Measurements from ENCODE around the gene KNDC1.

KNDC1 gene

DNA sequence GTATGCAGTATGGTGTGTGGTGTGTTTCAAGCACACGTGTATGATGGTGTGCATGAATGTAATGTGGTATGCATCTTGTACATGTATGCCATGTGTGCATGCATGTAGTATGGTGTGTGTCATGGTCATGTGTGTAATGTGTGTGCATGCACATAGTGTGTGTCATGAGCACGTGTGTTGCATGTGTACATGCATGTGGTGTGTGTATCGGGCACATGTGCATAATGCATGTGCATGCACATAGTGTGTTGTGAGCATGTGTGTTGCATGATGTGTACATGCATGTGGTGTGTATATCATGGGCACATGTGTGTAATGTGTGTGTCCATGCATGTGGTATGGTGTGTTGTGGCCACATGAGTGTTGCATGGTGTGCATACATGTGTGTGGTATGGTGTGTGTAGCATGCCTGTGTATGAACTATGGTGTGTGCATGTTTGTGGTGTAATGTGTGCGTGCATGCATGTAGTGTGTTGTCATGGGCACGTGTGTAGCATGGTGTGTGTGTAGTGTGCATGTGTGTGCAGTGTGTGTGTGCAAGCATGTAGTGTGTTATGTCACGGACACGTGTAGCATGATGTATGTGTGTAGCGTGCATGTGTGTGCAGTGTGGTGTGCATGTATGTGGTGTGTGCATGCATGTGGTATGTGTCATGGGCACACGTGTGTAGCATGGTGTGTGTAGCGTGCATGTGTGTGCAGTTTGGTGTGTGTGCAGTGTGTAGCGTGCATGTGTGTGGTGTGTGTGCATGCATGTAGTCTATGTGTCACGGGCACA, 17.6 kb downstream of the KNDC1 start:
- no peak for DNase-seq (ENCODE audit: low read depth)

DNA sequence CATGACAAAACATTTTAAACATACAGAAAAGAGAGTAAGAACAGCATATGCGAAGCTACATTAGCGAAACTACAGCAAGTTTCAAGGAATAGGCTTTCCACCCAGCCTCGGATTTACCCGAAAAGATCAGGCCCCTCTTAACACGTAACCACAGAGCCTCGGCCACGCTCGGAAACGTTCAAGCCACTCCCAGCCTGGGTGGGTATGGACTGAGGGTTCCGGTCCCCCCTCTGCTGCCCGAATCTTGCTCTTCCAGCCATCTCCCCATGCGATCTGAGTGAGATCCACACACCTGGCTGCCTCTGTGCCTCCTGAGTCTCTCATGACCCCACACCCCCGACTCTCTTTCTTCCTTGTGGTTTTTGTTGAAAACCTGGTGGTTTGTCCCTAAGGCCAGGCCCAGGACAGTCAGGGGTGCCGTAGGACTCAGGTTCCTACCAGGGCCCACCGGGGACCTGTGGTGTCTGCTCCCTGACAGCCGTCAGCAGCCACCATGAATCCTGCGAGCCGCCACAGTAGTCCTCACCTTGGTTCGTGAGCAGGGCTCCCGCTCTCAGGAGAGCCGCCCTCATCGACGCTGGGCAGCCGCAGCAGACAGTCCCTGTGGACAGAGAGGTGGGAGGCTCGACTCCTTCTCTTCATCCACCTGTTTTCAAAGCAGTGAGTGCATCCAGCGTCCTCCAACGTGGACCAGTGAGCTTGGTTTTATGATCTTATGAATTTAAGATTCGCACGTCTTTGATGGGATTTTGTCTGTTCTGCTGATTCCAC, 18.5 kb downstream of the KNDC1 start:
- no peak for DNase-seq (ENCODE audit: low read depth)

DNA sequence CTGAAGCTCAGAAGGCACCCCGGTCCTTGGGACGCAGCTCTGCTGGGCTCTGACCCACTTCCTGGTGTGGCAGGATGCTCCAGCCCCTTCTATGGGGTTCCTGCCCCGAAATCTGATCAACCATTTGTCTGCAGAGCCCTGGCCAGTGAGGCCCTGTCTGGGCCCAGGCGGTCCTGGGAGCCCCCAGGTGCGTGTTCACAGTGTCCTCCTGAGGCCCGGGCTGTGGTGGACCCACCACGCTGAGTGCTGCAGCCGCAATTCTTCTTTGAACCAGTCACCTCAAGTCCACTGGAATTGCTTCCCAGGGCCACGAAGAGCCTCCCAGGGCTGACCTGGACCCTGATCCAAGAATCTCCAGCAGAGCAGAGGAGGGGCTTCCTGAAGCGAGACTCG, 19.1 kb downstream of the KNDC1 start:
- DNase-seq (ENCODE audit: low read depth): no peak

DNA sequence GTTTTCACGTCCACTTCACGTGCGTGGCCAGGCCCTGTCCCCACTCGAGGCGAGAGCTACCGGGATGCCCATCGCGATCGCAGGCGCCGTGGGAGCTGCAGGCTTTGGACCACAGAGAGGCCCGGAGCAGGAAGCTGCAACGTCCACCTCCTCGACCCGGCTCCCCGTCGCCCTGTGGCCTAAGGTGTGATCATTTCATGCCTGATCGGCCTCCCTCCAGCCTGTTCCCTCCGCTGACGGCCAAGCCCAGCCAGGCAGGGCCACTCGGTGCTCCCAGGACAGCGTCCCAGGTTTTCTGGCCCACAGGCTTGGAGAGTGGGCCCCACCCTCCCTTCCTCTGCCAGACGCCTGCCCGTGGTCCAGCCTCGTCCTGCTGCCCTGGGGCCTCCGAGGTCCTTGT, 19.6 kb downstream of the KNDC1 start:
- no peak for DNase-seq (ENCODE audit: low read depth)

DNA sequence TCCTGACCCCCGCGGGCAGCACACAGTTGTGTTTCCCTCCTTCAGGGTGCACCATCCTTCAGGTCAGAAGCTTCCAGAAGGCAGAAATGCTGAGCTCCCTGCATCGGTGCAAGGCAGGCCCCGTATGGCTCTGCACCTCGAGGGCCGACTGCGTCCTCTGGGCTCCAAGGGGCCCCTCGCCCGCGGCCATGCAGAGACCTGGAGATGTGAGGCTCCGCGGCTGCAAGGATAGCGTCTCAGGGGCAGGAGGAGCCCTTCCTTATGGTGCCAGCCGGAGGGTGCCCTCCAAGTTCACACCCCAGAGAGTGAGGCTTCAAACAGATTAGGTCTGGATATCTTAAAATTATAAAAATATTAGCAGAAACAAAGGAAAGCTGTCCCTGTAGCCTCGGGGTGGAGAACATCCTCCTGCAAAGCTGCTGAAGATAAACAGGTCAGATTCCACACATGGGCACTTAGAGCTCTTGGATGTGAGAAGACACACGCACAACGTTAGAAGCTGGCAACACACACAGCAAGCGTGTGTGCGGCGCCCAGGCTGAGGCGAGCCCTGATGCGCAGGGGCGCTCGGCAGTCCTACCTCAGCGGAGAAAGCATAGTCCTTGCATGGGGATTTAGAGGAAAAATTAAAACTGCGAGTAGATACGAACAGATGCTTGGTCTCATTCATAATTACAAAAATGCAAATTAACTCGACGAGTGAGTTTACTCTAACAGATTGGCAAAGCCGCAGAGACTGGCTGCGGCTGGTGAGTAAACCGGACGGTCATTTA, 20.4 kb downstream of the KNDC1 start:
- DNase-seq (ENCODE audit: low read depth): no peak

DNA sequence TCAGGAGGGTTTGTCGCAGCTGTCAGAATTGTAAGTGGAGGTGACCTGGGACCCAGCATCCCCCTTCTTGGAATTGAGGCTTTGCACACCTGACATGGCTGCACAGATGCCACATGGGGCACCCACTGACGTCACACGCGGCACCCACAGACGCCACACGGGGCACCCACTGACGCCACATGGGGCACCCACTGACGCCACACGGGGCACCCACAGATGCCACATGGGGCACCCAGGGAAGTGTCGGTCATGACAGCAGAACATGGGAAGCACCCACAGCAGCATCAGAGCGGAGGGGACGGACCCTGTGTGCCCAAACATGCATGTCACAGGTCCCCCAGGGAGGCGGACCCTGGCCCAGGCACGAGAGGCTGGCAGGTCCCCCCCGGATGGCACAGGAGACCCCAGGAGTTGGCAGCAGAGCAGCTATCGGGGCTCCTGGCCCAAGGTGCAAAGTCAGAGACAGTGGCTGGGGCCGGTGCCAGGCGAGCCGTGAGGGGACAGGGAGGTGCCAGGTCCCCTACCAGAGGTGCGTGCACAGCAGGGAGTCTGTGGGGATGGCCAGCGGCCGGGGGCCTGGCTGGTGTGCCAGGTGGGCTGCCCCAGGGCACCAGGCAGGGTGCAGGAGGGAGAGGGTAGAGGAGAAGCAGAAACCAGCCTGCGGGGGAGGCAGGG, 21.1 kb downstream of the KNDC1 start:
- DNase-seq (ENCODE audit: low read depth): no peak

DNA sequence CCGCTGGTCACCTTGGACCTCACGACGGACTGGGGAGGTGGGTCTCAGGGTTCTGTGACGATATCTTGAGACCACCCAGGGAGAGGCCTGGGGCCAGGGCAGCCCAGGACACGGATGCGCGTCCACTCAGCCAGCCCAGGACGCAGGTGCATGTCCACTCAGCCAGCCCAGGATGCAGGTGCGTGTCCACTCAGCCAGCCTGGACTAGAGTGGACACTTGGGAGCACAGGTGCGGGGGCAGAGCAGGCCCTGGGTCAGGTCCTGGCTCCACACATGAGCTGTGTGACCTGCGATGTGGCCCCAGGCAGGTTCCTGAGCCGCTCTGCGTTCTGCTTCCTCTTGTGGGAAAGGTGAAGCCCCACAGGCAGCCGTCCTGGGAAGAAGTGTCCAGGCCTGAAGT, 22.2 kb downstream of the KNDC1 start:
- DNase-seq (ENCODE audit: low read depth): no peak

DNA sequence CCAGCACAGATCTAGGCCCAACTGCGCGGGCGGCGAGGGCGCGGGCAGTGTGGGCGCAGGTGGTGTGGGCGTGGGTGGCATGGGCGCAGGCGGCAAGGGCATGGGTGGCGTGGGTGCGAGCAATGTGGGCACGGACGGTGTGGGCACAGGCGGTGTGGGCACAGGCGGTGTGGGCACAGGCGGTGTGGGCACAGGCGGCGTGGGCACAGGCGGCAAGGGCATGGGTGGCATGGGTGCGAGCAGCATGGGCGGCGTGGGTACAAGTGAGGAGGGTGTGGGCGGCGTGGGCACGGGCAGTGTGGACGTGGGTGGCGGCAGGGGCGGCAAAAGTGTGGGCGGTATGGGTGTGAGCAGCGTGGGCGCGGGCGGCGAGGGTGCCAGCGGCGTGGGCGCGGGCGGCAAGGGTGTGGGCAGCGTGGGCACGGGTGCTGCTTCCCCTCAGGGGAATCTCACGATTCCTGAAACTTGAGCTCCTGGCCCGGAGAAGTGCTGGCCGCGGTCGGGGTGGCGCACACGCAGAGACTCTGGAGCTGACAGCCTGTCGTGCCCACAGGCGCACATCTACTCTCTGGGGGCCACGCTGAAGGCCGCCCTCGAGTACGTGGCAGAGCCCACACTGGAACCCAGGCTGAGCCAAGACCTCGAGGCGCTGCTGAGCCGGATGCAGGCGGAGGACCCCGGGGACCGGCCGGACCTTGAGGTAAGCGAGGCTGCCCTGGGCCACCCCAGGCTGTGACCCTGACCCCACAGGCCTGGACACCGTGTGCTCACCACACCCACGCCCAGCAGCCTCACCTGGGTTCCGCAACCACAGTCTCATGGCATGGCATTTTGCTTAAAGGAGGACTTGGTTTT, 23.0 kb downstream of the KNDC1 start:
- no peak for DNase-seq (ENCODE audit: low read depth)

DNA sequence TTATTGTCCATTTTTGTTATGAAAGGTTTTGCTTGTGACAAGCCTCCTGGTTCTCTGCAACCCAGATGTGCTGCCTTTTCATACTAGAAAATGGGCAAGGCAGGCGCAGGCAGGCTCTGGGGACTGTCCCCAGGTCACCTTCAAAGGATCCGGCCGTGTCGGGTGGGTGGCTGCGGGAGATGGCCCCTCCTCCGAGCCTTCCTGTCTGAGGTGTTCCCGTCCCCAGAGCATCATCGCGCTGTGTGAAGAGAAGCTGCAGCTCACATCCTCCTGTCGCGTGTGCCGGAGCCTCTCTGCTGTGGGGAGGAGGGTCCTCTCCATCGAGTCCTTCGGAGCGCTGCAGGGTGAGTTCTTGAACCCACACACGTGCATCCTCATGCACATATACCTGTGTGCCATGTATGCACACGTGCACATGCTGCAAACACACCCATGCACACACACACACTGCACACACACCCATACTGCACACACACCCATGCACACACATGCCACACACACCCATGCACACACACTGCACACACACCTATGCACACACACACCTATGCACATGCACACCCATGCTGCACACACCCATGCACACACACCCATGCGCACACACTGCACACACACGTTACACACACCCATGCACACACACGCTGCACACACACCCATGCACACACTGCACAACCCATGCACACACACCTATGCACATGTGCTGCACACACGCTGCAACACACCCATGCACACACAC, 23.8 kb downstream of the KNDC1 start:
- no peak for DNase-seq (ENCODE audit: low read depth)

DNA sequence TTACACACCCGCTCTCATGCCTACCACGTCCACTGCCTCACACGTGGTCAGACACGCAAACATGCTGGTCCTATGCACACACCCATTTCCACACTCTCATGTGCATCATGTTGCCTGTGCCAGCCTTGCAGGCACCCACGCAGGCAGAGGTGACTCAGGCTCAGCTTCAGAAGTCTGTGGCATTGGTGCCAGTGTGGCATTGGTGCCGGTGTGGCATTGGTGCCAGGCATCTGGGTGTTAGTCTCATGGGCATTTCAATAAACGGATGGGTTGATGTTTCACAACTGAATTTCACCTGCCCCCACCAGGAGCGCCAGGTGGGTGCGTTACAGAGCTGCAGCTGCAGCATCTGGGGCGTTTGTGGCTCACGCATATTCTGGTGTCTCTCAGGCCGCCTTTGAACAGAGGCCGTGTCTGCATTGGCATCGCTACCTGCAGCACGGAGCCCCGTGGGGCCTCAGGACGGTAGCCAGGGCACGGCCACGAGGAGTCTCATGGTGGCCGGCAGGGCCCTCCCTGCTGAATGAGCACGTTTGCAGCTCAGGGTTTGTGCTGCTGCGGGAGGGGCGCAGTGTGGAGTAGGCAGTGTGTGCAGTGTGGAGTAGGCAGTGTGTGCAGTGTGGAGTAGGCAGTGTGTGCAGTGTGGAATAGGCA, 24.7 kb downstream of the KNDC1 start:
- DNase-seq (ENCODE audit: low read depth): no peak

DNA sequence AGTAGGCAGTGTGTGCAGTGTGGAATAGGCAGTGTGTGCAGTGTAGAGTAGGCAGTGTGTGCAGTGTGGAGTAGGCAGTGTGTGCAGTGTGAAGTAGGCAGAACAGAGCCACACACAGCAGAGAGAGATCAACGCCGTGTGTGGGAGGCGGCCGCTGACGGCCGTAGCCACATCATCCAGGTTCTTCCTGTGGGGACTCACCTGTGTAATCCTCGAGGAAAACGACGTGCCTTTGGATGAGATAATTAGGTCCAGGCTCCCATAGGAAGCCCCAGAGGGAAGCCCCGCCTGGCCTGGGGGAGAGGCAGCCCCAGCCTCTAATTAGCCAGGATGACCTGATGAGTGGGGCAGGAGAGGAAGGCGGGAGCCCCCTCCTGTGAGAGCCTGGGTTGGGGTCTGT, 25.4 kb downstream of the KNDC1 start:
- DNase-seq (ENCODE audit: low read depth): no peak

DNA sequence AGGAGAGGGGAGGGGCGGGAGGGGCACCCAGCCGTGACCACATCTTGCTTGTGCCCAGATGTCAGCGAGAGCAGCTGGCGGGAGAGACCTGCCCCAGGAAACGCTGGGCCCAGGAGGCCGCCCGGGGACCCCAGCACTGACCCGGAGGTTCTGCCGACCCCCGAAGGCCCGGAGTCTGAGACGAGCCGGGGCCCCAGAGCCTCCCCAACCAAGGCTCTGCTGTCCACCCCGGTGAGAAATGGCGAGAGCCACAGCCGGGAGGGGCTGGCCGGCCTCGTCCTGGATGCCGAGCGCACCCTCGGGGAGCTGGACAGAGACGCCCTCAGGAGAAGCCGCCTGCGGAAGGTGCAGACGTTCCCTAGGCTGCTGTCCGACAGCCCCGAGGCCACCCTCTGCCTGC, 25.9 kb downstream of the KNDC1 start:
- no peak for DNase-seq (ENCODE audit: low read depth)

DNA sequence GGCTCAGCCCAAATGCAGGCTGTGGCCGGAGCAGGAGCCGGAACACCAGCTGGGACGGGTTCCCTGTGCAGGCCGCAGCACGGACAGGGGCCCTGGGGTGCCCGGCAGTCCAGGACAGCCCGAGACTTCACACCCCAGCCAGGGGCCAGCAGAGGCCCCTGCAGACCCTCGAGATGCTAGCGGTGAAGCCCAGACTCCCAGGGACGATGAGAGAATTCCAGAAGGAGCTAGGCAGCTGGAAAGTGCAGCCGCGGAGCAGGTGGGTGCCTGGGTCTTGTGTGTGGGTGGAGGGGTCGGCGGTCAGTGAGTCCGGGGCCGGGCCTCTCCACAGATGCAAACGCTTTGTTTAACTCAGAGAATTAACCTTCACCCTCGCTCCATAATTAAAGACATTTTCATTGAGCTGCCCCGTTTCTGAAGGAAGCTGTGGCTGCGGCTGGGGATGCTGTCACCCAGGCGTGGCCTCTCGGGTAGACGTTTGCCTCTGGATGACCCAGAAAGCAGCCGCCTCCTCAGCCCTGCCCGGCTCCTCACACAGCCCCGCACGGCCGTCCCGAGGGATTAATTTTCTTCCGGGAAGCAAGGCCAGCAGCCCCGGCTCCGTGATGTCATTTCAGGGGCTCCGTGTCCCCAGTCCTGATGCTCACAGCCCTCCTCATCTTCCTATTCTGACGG, 26.5 kb downstream of the KNDC1 start:
- DNase-seq (ENCODE audit: low read depth): no peak

DNA sequence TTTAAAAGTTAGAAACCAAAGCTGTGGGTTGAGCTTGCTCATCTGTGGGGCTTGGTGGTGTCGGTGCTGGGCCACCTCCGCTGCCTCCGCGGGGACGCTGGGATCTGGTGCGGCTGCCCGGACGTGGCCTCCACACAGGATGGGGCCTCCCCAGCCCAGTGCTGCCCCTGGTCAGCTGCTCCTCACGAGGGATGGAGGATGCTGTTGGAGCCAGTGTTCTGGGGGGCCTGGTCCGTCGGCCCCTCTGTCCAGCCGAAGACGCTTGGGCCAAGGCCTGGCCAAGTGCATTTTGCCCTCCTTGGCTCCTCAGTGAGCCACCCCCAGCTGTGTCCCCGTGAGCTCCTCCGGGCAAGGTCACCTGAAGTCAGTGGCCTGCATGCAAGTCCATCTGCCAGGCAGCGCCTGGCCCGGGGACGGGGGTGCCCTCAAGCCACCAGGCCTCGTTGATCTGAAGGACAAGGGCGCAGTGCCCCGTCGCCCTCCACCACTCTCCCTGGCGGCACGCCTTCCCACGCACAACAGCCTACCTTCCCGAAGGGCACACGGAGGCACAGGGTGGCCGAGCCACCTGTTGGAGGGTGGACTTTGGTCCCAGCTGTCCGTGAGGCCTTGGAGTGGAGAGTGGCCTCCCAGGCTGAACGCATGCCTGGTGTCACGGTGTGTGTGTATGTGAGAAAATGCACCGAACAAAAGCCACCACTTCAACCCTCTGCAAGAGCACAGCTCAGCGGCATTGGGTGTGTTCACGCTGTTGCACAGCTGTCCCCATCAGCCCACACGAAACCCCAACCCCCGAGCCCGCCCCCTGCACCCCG, 27.3 kb downstream of the KNDC1 start:
- DNase-seq (ENCODE audit: low read depth): no peak

DNA sequence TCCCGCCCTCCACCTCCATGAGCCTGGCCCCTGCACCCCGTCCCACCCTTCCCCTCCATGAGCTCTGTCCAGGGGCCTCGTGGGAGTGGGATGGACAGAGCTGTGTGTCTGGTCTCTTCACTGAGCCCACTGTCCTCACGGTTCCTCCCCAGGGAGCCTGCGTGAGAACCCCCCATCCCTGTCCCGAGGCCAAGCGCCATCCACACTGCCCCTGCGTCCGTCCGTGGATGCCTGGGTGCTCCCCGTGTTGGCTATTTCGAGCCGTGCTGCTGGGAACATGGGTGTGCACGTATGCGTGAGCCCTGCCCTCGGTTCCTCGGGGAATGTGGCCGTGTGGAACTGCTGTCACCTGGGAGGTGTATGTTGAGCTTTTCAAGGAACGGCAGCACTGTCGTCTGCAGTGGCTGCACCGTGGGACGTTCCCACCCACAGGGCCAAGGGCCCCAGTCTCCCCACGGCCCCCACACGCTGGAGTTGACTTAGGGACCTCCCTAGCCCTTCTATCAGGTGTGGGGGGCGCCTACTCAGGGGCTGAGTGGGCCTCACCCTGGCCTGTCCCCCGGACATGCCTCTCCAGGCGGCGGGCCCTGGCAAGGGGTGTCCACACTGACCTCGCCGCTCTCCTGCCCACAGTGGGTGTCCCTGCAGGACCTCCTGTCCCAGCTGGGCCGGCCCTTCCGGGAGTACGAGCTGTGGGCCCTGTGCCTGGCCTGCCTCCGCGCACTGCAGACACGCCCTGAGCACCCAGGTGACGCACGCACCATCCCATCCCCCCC, 28.1 kb downstream of the KNDC1 start:
- no peak for DNase-seq (ENCODE audit: low read depth)

DNA sequence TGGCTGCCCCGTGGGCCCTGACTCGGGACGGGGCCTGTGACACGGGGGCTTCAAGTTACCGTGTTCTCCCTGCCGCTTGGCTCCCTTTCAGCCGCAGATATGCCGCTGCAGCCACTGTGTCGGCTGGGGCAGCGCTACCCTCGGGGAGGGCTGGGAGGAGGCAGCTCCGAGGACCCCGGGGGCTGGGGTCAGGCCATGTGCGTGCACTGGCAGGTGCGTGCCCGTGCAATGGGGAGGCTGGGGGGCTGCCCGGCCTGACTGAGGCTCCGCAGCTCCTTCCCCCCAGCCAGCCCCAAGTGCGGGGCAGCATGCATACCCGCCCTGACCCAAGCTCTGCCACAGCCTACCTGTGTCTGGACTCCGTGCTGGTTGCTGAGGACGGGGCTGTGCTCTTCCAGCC, 29.2 kb downstream of the KNDC1 start:
- no peak for DNase-seq (ENCODE audit: low read depth)

DNA sequence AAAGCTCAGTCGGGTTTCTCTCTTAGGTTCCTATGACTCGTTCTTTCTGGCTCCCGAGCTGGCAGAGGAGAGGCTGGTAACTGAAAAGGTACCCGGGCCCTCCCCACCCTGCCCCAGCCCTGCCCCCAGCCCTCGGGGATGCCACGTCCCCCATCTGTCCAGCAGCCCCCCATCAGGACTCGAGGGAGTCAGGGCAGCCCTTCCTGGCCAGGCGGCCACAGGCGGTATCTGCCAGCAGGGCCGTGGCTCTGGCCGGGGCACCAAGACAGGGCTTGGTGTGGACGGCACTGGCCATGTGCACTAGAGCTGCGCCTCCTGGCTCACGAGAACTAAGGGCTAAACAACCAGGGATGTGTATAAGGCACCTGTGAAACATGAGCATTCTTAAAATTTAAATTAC, 29.7 kb downstream of the KNDC1 start:
- DNase-seq (ENCODE audit: low read depth): no peak

DNA sequence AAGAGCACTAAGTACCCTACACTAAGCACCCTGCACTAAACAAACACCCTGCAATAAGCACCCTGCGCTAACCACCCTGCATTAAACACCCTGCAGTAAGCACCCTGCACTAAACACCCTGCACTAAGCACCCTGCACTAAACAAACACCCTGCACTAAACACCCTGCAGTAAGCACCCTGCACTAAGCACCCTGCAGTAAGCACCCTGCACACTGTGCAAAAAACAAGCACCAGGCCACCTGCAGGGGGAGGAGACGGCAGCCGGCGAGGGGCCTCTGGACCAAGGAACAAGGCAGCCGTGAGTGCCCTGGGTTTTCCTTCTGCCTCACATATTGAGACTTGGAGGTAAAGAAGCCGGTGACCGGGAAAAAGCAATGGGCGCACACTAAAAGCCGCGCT, 30.2 kb downstream of the KNDC1 start:
- DNase-seq (ENCODE audit: low read depth): no peak
